GM21360 (cell line): ENCODE data around the gene FHIT.

Source experiments
- ATAC-seq: cut with Tn5 transposase; IDR thresholded peaks from one replicate; pipeline ENCODE4 v1.9.1; 2021; ENCODE audit warnings: mild to moderate bottlenecking, moderate library complexity; ENCODE audit not compliant: unreplicated experiment

FHIT gene

GRCh38 chr3:61251174-61251972 is at the start of gene FHIT:
Gene FHIT (minus strand): TSS chr3:61251452.
- peak; percentile 92 for ATAC-seq

GRCh38 chr3:61300786-61301185 is 49.5 kb upstream of the FHIT start:
- no peak for ATAC-seq

- ATAC-seq: no peak
Observed at GRCh38 chr3:61300006-61300380, 48.7 kb upstream of the FHIT start.

- no peak for ATAC-seq
Observed at GRCh38 chr3:61299343-61300005, 48.2 kb upstream of the FHIT start.

- no peak for ATAC-seq
Observed at GRCh38 chr3:61297821-61298220, 46.6 kb upstream of the FHIT start.

GRCh38 chr3:61288446-61288845 is 37.2 kb upstream of the FHIT start:
- ATAC-seq: no peak

- no peak for ATAC-seq
Observed at GRCh38 chr3:61283876-61284275, 32.6 kb upstream of the FHIT start.

GRCh38 chr3:61278713-61279112 is 27.5 kb upstream of the FHIT start:
- no peak for ATAC-seq

- ATAC-seq: no peak
Observed at GRCh38 chr3:61277411-61277810, 26.2 kb upstream of the FHIT start.

- ATAC-seq: no peak
Observed at GRCh38 chr3:61269435-61269834, 18.2 kb upstream of the FHIT start.

GRCh38 chr3:61268644-61269043 is 17.4 kb upstream of the FHIT start:
- no peak for ATAC-seq

GRCh38 chr3:61264281-61264680 is 13.0 kb upstream of the FHIT start:
- ATAC-seq: no peak

- ATAC-seq: no peak
Observed at GRCh38 chr3:61257148-61257547, 5.9 kb upstream of the FHIT start.

GRCh38 chr3:61253756-61254155 is 2.5 kb upstream of the FHIT start:
- no peak for ATAC-seq

GRCh38 chr3:61252836-61253235 is 1.6 kb upstream of the FHIT start:
- no peak for ATAC-seq

GRCh38 chr3:61250784-61251173 is 473 bp downstream of the FHIT start:
- no peak for ATAC-seq

- ATAC-seq: no peak
Observed at GRCh38 chr3:61248496-61248895, 2.8 kb downstream of the FHIT start.

GRCh38 chr3:61247191-61247590 is 4.1 kb downstream of the FHIT start:
- ATAC-seq: no peak

- no peak for ATAC-seq
Observed at GRCh38 chr3:61239871-61240270, 11.4 kb downstream of the FHIT start.

- peak; percentile 30 for ATAC-seq
Observed at GRCh38 chr3:61237858-61238257, 13.4 kb downstream of the FHIT start.

GRCh38 chr3:61236556-61236955 is 14.7 kb downstream of the FHIT start:
- ATAC-seq: peak; percentile 94

- no peak for ATAC-seq
Observed at GRCh38 chr3:61233746-61234145, 17.5 kb downstream of the FHIT start.

GRCh38 chr3:61231693-61232092 is 19.6 kb downstream of the FHIT start:
- no peak for ATAC-seq
